ENCODE data around the gene ABCC6.

The ABCC6 gene

GRCh38 chr16:16141784-16142396 is 81.4 kb downstream of the ABCC6 start:
- no peak for DNase-seq (ENCODE audit: low read depth)

DNA sequence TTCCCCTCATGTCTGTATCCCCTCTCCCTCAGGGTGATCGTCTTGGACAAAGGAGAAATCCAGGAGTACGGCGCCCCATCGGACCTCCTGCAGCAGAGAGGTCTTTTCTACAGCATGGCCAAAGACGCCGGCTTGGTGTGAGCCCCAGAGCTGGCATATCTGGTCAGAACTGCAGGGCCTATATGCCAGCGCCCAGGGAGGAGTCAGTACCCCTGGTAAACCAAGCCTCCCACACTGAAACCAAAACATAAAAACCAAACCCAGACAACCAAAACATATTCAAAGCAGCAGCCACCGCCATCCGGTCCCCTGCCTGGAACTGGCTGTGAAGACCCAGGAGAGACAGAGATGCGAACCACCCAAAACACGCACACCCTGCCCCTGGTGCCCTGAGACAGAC is 82.2 kb downstream of the ABCC6 start:
- no peak for DNase-seq (ENCODE audit: low read depth)

DNA sequence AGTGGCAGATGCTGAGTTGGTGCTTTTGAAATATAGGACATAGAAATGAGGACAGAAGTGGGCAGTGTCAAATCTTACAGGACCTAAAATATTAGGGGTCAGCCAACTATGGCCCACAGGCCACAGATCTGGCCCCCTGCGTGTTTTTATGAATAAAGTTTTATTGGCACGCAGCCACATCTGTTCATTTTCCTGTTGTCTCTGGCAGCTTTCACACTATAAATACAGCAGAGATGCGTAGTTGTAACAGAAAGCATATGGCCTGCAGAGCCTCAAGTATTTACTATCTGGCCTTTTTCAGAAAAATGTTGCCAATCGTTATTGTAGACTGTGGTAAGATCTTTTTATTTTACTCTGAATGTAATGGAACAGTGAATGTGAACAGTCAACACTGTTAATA is 82.8 kb downstream of the ABCC6 start:
- no peak for DNase-seq (ENCODE audit: low read depth)

DNA sequence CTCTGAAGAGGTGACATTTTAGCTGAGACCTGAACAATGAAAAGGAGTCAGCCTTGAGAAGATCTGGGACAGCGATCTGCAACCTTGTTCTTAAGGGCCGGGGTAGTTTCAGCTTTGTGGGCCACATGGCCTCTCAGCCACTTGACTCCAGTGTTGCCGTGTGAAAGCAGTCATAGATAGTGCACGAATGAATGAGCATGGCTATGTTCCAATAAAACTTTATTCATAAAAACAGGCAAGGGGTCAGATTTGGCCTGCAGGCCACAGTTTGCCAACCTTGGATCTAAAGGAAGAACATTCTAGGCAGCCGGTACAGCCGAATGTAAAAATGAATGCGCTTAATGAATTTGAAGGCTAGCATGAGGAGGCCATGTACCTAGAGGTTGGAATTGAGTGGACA is 83.5 kb downstream of the ABCC6 start:
- DNase-seq (ENCODE audit: low read depth) = no peak

GRCh38 chr16:16139061-16139460 is 84.2 kb downstream of the ABCC6 start:
- no peak for DNase-seq (ENCODE audit: low read depth)

DNA sequence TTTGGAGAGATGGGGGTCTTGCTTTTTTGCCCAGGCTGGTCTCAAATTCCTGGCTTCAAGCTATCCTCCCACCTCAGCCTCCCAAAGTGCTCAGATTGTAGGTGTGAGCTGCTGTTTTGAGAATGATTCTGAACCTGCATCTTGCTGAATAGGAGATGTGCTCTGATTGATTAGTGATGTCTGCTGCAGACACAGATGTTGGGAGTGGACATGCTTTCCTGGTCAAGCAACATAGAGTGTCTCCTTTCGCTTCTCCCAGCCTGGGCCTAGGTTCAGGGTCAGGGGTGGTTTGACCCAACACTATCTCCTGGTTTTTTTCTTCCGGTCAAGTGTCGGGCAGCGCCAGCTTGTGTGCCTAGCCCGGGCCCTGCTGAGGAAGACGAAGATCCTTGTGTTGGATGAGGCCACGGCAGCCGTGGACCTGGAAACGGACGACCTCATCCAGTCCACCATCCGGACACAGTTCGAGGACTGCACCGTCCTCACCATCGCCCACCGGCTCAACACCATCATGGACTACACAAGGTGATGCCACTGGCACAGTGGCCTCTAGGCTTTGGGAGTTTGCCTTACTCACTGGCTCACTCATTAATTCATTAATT is 85.2 kb downstream of the ABCC6 start:
- no peak for DNase-seq (ENCODE audit: low read depth)

DNA sequence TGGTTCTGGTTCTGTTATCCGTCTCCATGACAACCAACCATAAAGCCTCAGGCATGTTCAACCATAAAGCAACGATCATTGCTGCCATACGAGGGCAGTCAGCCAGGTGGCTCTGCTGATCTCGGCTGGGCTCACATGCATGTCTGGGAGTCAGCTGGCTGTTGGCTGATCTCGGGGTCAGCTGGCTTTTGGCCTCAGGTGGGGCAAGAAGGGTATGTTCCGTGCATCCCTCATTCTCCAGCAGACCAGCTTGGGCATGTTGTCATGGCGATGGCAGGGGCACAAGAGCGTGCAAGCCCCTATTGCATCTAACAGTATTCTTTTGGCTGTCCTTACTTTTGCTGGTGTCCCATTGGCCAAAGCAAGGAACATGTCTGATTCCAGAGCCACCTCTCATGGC is 86.2 kb downstream of the ABCC6 start:
- DNase-seq (ENCODE audit: low read depth) = peak; percentile 19

GRCh38 chr16:16136588-16136987 is 86.7 kb downstream of the ABCC6 start:
- no peak for DNase-seq (ENCODE audit: low read depth)

- DNase-seq (ENCODE audit: low read depth) = peak; percentile 43
Measured at GRCh38 chr16:16133943-16134604, 89.2 kb downstream of the ABCC6 start.

GRCh38 chr16:16131659-16132058 is 91.6 kb downstream of the ABCC6 start:
- DNase-seq (ENCODE audit: low read depth) = no peak

DNA sequence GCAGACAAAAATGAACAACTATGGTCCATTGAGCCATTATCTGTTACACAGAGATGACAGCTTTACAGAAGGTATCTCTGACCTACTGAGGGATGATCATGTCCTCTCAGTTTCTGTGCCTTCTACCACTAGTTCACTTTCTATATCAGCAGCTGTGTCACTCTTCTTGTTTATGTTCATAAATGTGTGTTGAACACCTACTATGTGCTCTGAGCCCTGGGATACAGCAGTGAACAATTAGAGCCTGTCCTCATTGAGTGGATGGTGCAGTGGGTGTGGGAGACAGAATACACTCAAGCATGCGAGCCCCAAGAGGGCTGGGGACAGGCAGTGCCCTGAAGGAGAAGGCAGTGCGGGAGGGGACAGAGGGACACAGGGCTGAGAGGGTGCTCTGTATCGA is 92.1 kb downstream of the ABCC6 start:
- DNase-seq (ENCODE audit: low read depth) = no peak

DNA sequence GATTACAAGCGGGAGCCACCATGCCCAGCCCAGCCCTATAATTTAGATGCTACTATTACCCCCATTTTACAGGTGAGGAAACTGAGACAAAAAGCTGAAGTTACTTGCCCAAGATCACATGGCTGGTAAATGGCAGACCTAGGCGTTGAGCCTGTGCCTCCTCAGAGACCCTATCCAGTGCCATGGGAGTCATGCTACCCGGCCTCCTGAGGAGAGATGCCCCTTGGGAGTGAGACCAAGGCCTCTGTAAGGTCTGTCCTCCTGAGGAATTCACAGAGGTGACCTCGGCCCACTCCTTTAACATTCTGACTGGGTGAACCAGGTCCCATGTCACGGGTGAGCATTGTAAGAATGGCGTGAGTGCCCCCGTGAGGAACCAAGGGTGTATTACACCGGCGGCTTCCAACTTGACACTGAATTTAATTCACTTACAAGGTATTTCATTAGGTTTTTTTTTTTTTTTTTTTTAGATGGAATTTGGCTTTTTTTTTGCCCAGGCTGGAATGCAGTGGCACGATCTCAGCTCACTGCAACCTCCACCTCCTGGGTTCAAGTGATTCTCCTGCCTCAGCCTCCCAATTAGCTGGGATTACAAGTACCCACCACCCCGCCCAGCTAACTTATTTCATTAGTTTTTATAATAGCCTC is 95.7 kb downstream of the ABCC6 start:
- peak; percentile 62 for DNase-seq (ENCODE audit: low read depth)

- DNase-seq (ENCODE audit: low read depth) = no peak
Measured at GRCh38 chr16:16126896-16127295, 96.4 kb downstream of the ABCC6 start.

DNA sequence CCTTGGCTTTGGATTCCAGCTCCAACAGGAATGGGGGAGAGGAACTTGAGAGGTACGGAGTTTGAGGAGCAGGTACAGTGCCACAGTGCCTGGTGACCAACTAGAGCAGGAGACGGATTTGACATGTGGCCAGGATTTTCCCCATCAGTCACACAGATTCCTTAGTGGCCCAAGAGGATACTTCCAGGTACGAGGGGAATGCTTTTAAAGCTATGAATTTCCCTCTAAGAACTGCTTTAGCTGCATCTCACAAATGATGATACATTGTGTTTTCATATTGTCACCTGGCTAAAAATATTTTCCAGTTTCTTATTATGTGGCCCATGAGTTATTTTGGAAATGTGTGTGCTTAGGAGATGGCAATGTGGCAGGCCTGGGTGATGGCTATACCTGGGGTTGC is 98.3 kb downstream of the ABCC6 start:
- DNase-seq (ENCODE audit: low read depth) = no peak

- DNase-seq (ENCODE audit: low read depth) = no peak
Measured at GRCh38 chr16:16124438-16124837, 98.9 kb downstream of the ABCC6 start.

DNA sequence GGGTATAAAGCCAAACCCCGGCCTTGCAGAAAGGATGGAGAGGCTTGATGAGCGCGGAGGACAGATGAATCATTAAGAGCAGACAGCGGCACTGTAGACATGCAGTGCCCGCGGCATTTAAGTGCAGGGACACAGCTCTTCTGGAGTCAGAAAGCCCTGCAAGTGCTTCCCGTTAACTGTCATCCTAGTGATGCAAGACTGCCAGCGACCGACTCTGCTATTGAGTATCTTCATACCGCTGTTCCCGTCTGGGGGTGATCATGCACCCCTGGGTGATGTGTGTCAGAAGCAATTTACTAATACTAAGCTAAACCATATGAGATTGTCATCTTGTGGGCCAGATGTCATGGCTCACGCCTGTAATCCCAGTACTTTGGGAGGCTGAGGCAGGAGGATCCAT is 101.0 kb downstream of the ABCC6 start:
- DNase-seq (ENCODE audit: low read depth) = no peak

- DNase-seq (ENCODE audit: low read depth) = no peak
Measured at GRCh38 chr16:16121185-16121727, 102.0 kb downstream of the ABCC6 start.

DNA sequence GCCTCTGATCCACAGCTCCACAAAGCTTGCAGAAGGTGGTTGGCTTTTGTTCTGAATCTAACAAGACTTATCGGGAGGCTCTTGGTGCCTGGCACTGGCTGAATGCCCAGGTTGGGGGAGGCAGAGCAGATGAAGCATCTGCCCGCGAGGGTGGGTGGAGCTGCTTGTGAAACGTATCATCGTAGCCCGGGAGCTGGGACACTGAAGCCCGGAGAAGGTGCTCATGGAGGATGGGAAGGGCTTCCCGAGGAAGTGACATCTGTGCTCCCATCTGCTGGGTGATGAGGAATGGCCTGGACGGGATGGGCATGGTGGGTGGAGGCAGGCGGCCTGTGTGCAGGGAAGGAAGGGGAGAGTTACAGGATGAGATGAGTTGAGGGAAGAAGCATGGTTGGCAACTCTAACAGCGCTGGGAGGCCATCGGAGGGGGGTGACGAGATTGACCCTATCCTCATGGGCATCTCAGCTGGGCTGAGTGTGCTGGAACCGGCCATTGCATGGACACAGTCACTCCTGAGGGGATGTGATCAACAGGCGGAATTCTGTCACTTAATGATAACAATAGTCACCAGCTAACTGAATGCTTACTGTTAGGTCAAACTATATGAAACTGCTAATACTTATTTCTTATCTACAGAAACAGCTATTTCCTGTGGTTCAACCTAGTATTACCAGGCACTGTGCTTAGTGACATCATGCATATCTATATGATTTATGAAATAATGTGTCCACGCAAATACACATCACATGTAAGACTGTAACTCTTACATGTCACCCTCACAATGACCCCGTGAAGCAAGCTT is 102.7 kb downstream of the ABCC6 start:
- peak; percentile 90 for DNase-seq (ENCODE audit: low read depth)

GRCh38 chr16:16120044-16120381 is 103.3 kb downstream of the ABCC6 start:
- DNase-seq (ENCODE audit: low read depth) = no peak

- DNase-seq (ENCODE audit: low read depth) = peak; percentile 22
Measured at GRCh38 chr16:16118337-16118736, 105.0 kb downstream of the ABCC6 start.

DNA sequence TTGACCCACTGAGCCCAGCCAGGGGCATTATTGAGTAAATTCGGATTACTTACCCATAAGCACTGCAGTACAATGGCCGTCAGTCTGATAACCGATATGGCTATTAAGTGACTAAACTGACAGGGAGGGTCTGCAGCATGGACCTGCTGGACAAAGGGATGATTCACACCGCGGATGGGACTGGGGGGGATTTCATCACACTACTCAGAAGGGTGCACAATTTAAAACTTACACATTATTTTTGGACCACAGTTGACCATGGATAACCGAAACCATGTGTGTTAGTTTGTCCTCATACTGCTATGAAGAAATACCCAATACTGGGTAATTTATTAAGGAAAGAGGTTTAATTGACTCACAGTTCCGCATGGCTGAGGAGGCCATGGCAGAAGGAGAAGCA is 106.5 kb downstream of the ABCC6 start:
- no peak for DNase-seq (ENCODE audit: low read depth)

GRCh38 chr16:16113076-16113475 is 110.2 kb downstream of the ABCC6 start:
- DNase-seq (ENCODE audit: low read depth) = no peak
